IMR-90 (cell line): ENCODE results near the gene NEK6. TPM values are rescaled to one million over a fixed set of nuclear protein-coding genes. Genes with fewer than 3 reads are reported as not detected.

Source experiments
- ATAC-seq: fragments of 200-7000 bp; cut with Tn5 transposase; 2 replicates; pipeline ENCODE4 v1.9.1; 2020; ENCODE audit warnings: low read depth, mild to moderate bottlenecking, moderate library complexity
- BruUV-seq: library from RNA; stranded (reverse); fragments of 400-500 nt; replicated peaks from 2 replicates; lab custom pipeline; 2021; lab: Mats Ljungman, UMichigan
- CTCF ChIA-PET: fragments of 300-600 bp; formaldehyde crosslinking; extraction: SDS; loops from one replicate; lab custom pipeline; 2021; ENCODE audit warnings: antibody characterized with exemption; lab: Yijun Ruan, JAX
- POLR2A ChIA-PET: fragments of 300-600 bp; sonication (Branson Sonifier 250); formaldehyde crosslinking; loops from one replicate; lab custom pipeline; 2022; ENCODE audit warnings: antibody characterized with exemption; ENCODE audit not compliant: unreplicated experiment; lab: Charles Lee
- DNase-seq: peaks from one replicate; pipeline ENCODE4 v3.0.0; 2013
- H2AFZ ChIP-seq: replicated peaks from 2 replicates; pipeline ENCODE3; 2013; ENCODE audit warnings: low read length, mild to moderate bottlenecking; ENCODE audit not compliant: poor library complexity
- H2AK5ac ChIP-seq: 2 replicates; pipeline ENCODE4 v1.6.1; 2013; ENCODE audit warnings: low read depth, low read length, inconsistent platforms
- H2AK9ac ChIP-seq: replicated peaks from 2 replicates; pipeline ENCODE3; 2013; ENCODE audit warnings: mild to moderate bottlenecking, low read depth, low read length, moderate library complexity; ENCODE audit not compliant: poor library complexity
- H2BK120ac ChIP-seq: 2 replicates; pipeline ENCODE4 v1.6.1; 2013; ENCODE audit warnings: low read depth, low read length, inconsistent platforms
- H2BK15ac ChIP-seq: 3 replicates; pipeline ENCODE4 v1.6.1; 2013; ENCODE audit warnings: low read depth, low read length, inconsistent platforms
- H2BK20ac ChIP-seq: 2 replicates; pipeline ENCODE4 v1.6.1; 2013; ENCODE audit warnings: low read depth, mild to moderate bottlenecking, inconsistent platforms, low read length, moderate library complexity
- H2BK5ac ChIP-seq: 2 replicates; pipeline ENCODE4 v1.6.1; 2013; ENCODE audit warnings: mild to moderate bottlenecking, low read depth, low read length, inconsistent platforms; ENCODE audit not compliant: poor library complexity, severe bottlenecking
- H3K14ac ChIP-seq: replicated peaks from 2 replicates; pipeline ENCODE4 v1.6.1; 2013; ENCODE audit warnings: low read depth, low read length, inconsistent platforms
- H3K18ac ChIP-seq: 2 replicates; pipeline ENCODE4 v1.6.1; 2013; ENCODE audit warnings: low read depth, low read length, control low read depth
- H3K23ac ChIP-seq: 2 replicates; pipeline ENCODE4 v1.6.1; 2013; ENCODE audit warnings: low read depth, low read length, inconsistent platforms
- H3K27ac ChIP-seq: 2 replicates; pipeline ENCODE4 v1.5.1; 2013; ENCODE audit warnings: mild to moderate bottlenecking, control low read depth, low read length; ENCODE audit not compliant: insufficient read depth
- H3K27me3 ChIP-seq: 2 replicates; pipeline ENCODE4 v1.6.1; 2013; ENCODE audit warnings: low read length; ENCODE audit not compliant: control insufficient read depth, insufficient read depth
- H3K36me3 ChIP-seq: 2 replicates; pipeline ENCODE4 v1.6.1; 2013; ENCODE audit warnings: low read length, mixed read lengths; ENCODE audit not compliant: control insufficient read depth, insufficient read depth
- H3K4ac ChIP-seq: 2 replicates; pipeline ENCODE4 v1.6.1; 2013; ENCODE audit warnings: low read depth, low read length, inconsistent platforms
- H3K4me1 ChIP-seq: 2 replicates; pipeline ENCODE4 v1.6.1; 2013; ENCODE audit warnings: low read length, mixed read lengths; ENCODE audit not compliant: control insufficient read depth, insufficient read depth
- H3K4me2 ChIP-seq: 2 replicates; pipeline ENCODE4 v1.6.1; 2013; ENCODE audit warnings: low read depth, mild to moderate bottlenecking, control low read depth, low read length, moderate library complexity
- H3K4me3 ChIP-seq: 2 replicates; pipeline ENCODE4 v1.5.1; 2013; ENCODE audit warnings: low read depth, mild to moderate bottlenecking, control low read depth, low read length, moderate library complexity; ENCODE audit not compliant: insufficient read depth
- H3K56ac ChIP-seq: 2 replicates; pipeline ENCODE4 v1.6.1; 2013; ENCODE audit warnings: low read length, inconsistent platforms; ENCODE audit not compliant: insufficient read depth; ENCODE audit errors: extremely low read depth
- H3K79me1 ChIP-seq, 2 experiments: 2 replicates each; pipeline ENCODE4 v1.6.1; 2013; ENCODE audit warnings: low read length in 2 of 2, inconsistent platforms in 1 of 2, low read depth in 1 of 2
- H3K9ac ChIP-seq: 2 replicates; pipeline ENCODE4 v1.6.1; 2013; ENCODE audit warnings: low read depth, low read length, control low read depth
- H3K9me1 ChIP-seq: 2 replicates; pipeline ENCODE4 v1.6.1; 2013; ENCODE audit warnings: low read length, inconsistent platforms; ENCODE audit not compliant: insufficient read depth
- H3K9me3 ChIP-seq: 2 replicates; pipeline ENCODE4 v1.6.1; 2013; ENCODE audit warnings: low read length; ENCODE audit not compliant: control insufficient read depth, insufficient read depth
- H4K20me1 ChIP-seq: 2 replicates; pipeline ENCODE4 v1.6.1; 2013; ENCODE audit warnings: low read length, inconsistent platforms; ENCODE audit not compliant: insufficient read depth
- H4K5ac ChIP-seq: 2 replicates; pipeline ENCODE4 v1.6.1; 2013; ENCODE audit warnings: mild to moderate bottlenecking, low read depth, low read length, control low read depth
- H4K8ac ChIP-seq, 2 experiments: 2 replicates each; pipeline ENCODE4 v1.6.1; 2013; ENCODE audit warnings: low read depth in 2 of 2, low read length in 2 of 2, control low read depth in 1 of 2, inconsistent platforms in 1 of 2
- H4K91ac ChIP-seq: 2 replicates; pipeline ENCODE4 v1.6.1; 2013; ENCODE audit warnings: low read depth, low read length, inconsistent platforms; ENCODE audit not compliant: insufficient read depth
- CTCF ChIP-seq: conservative IDR thresholded peaks from 2 replicates; pipeline ENCODE4 v1.5.1; 2012; ENCODE audit warnings: mild to moderate bottlenecking, low read depth, low read length, improper control_type of control experiment
- FOS ChIP-seq: fragments of 150-350 bp; IDR thresholded peaks from 2 replicates; pipeline ENCODE4 v1.6.1; 2016; ENCODE audit warnings: low read depth, low read length
- RAD21 ChIP-seq: IDR thresholded peaks from 2 replicates; pipeline ENCODE4 v1.6.1; 2012; ENCODE audit warnings: low read length, improper control_type of control experiment
- WGBS, 2 experiments: methylation state at CpG; one replicate each; pipeline versions ENCODE4 v1.1.5 to v1.1.7; 2013; ENCODE audit warnings: missing lambda C conversion rate in 2 of 2; ENCODE audit not compliant: insufficient read length in 1 of 2; ENCODE audit errors: extremely low coverage in 2 of 2; 5-methylcytosine and 5-hydroxymethylcytosine counted together
- dilution Hi-C: fragments of 300-500 bp; cut with HindIII; formaldehyde crosslinking; loops from one replicate; pipeline ENCODE4 v1.14.3; 2018; ENCODE audit warnings: low sequenced_read_pairs; ENCODE audit not compliant: unreplicated experiment
- in situ Hi-C: fragments of 300-500 bp; cut with MboI; formaldehyde crosslinking; loops from 3 replicates; pipeline ENCODE4 v1.14.3; 2019; ENCODE audit warnings: low sequenced_read_pairs, inconsistent platforms, mixed read lengths
- intact Hi-C: fragments of 100-400 bp; cut with micrococcal nuclease; formaldehyde crosslinking; loops from 2 replicates; pipeline ENCODE4 v1.10.0; 2022
- polyA plus RNA-seq, 3 experiments: library from polyadenylated mRNA; depleted of rRNA; stranded (reverse); fragments of >200 nt; gene quantifications; 2 replicates each; pipeline ENCODE4 v1.2.3, GENCODE V29; 2012; ENCODE audit warnings: low replicate concordance in 1 of 3
- total RNA-seq: library from RNA; depleted of rRNA; stranded (reverse); fragments of >200 nt; gene quantifications from 2 replicates; pipeline ENCODE4 v1.2.3, GENCODE V29; 2012

NEK6 gene
- total and polyA plus RNA-seq, 2 of the 4 experiments (the other 2 are of a cell fraction): 79.9 to 112 TPM

DNA sequence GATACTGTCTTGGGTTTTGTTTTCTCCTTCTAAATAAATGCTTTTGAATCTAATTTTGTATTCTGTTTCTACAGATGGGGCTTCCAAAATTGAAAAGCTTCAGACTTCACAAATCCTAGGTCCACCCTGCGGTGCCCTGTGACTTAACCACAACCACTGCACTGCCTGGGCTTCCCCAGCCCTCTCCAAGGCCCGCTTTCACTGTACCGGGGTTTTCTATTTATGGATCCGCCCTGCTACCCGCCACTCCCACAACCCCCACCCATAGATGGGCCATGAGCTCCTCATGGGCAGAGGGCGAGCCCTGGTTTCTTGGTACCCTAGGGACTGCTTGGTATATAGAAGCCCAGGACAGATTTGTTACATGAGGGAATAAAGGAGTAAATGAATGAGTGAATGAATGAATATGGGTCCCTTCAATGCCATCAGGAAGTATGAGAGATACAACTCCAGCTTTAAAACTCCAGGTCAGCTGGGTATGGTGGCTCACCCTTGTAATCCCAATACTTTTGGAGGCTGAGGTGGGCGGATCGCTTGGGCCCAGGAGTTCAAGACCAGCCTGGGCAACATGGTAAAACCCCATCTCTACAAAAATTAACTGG is 39.8 kb upstream of the NEK6 start:
- no peak overlapping the region for H2AK9ac ChIP-seq
- peaks cover 11% of the 10 kb centered on the region for H3K4me1 ChIP-seq
- DNase-seq (no peak), ATAC-seq (no peak)
- no peak overlapping the region for H4K5ac ChIP-seq
- CTCF ChIA-PET: no interaction called here
- no peaks in the 10 kb centered on the region for H4K20me1 ChIP-seq
- no peak overlapping the region for H2AK5ac ChIP-seq
- H2BK120ac ChIP-seq: no peak overlapping the region
- H3K14ac ChIP-seq: no peak overlapping the region
- whole genome bisulfite sequencing, 2 experiments: no CpG with 5 or more reads among the region's 8 CpGs
- H2BK20ac ChIP-seq: no peak overlapping the region
- BruUV-seq: no TSS peak
- H4K8ac ChIP-seq: no peak overlapping the region
- TF ChIP-seq CTCF (no peak), RAD21 (no peak), FOS (no peak)
- no peak overlapping the region for H3K4ac ChIP-seq
- no peak overlapping the region for H3K4me3 ChIP-seq
- H3K79me1 ChIP-seq: no peaks in the 10 kb centered on the region
- H2AFZ ChIP-seq: no peak overlapping the region
- H3K36me3 ChIP-seq: no peaks in the 10 kb centered on the region
- H3K27me3 ChIP-seq: no peaks in the 10 kb centered on the region; the same call in 1 of the 2 replicates
- H2BK15ac ChIP-seq: no peak overlapping the region
- H3K4me2 ChIP-seq: no peak overlapping the region
- H3K9me3 ChIP-seq: no peaks in the 10 kb centered on the region
- intact Hi-C loops: no loop called here
- no peak overlapping the region for H2BK5ac ChIP-seq
- no peak overlapping the region for H3K18ac ChIP-seq
- POLR2A ChIA-PET: no interaction called here
- no peak overlapping the region for H3K27ac ChIP-seq
- peaks cover 10% of the 10 kb centered on the region for H3K9me1 ChIP-seq
- dilution Hi-C loops: no loop called here
- H3K23ac ChIP-seq: no peak overlapping the region
- no peak overlapping the region for H3K9ac ChIP-seq
- no peak overlapping the region for H3K56ac ChIP-seq
- no peak overlapping the region for H4K91ac ChIP-seq
- in situ Hi-C loops: no loop called here
